ENCODE results near the gene ATF7IP2.

ATF7IP2 gene

GRCh38 chr16:10387188-10387617, 1.3 kb downstream of the ATF7IP2 start (continued):
- no peak for TF ChIP-seq PATZ1 (CRISPR knock-in tag; IDR thresholded peaks at IDR 0.05; ENCODE audit: borderline replicate concordance)
- TF ChIP-seq PPARA (CRISPR knock-in tag; IDR thresholded peaks at IDR 0.05; ENCODE audit: borderline replicate concordance) = no peak
- no peak for TF ChIP-seq OSR1 (CRISPR knock-in tag; IDR thresholded peaks at IDR 0.05)
- no peak for TF ChIP-seq CSDC2 (CRISPR knock-in tag; IDR thresholded peaks at IDR 0.05)
- no peak for TF ChIP-seq ZNF70 (CRISPR knock-in tag; IDR thresholded peaks at IDR 0.05)
- TF ChIP-seq ARNTL (CRISPR knock-in tag; IDR thresholded peaks at IDR 0.05; ENCODE audit: borderline replicate concordance, low read depth) = no peak

GRCh38 chr16:10388988-10389387, 3.1 kb downstream of the ATF7IP2 start:
- no peak for ATAC-seq
- TF ChIP-seq, protein P1, sequence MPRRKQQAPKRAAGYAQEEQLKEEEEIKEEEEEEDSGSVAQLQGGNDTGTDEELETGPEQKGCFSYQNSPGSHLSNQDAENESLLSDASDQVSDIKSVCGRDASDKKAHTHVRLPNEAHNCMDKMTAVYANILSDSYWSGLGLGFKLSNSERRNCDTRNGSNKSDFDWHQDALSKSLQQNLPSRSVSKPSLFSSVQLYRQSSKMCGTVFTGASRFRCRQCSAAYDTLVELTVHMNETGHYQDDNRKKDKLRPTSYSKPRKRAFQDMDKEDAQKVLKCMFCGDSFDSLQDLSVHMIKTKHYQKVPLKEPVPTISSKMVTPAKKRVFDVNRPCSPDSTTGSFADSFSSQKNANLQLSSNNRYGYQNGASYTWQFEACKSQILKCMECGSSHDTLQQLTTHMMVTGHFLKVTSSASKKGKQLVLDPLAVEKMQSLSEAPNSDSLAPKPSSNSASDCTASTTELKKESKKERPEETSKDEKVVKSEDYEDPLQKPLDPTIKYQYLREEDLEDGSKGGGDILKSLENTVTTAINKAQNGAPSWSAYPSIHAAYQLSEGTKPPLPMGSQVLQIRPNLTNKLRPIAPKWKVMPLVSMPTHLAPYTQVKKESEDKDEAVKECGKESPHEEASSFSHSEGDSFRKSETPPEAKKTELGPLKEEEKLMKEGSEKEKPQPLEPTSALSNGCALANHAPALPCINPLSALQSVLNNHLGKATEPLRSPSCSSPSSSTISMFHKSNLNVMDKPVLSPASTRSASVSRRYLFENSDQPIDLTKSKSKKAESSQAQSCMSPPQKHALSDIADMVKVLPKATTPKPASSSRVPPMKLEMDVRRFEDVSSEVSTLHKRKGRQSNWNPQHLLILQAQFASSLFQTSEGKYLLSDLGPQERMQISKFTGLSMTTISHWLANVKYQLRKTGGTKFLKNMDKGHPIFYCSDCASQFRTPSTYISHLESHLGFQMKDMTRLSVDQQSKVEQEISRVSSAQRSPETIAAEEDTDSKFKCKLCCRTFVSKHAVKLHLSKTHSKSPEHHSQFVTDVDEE (CRISPR knock-in tag; IDR thresholded peaks at IDR 0.05) = no peak
- no peak for TF ChIP-seq ARNTL (CRISPR knock-in tag; IDR thresholded peaks at IDR 0.05; ENCODE audit: borderline replicate concordance, low read depth)
- TF ChIP-seq PATZ1 (CRISPR knock-in tag; IDR thresholded peaks at IDR 0.05; ENCODE audit: borderline replicate concordance) = no peak
- no peak for TF ChIP-seq ZNF8 (CRISPR knock-in tag; IDR thresholded peaks at IDR 0.05)
- no peak for TF ChIP-seq ZNF70 (CRISPR knock-in tag; IDR thresholded peaks at IDR 0.05)
- no peak for TF ChIP-seq CSRNP3 (CRISPR knock-in tag; IDR thresholded peaks at IDR 0.05)
- TF ChIP-seq ZFP30 (CRISPR knock-in tag; IDR thresholded peaks at IDR 0.05) = no peak
- no peak for TF ChIP-seq BACH2 (CRISPR knock-in tag; IDR thresholded peaks at IDR 0.05; ENCODE audit: borderline replicate concordance)
- TF ChIP-seq ZFP3 (CRISPR knock-in tag; IDR thresholded peaks at IDR 0.05) = no peak
- TF ChIP-seq POU6F1 (CRISPR knock-in tag; IDR thresholded peaks at IDR 0.05; ENCODE audit: borderline replicate concordance, low read depth) = no peak
- no peak for TF ChIP-seq ZNF565 (CRISPR knock-in tag; conservative IDR thresholded peaks at IDR 0.05; ENCODE audit: low read depth)
- no peak for TF ChIP-seq ESRRG (CRISPR knock-in tag; IDR thresholded peaks at IDR 0.05)
- TF ChIP-seq ZC3H10 (CRISPR knock-in tag; IDR thresholded peaks at IDR 0.05) = no peak
- no peak for TF ChIP-seq CSDC2 (CRISPR knock-in tag; IDR thresholded peaks at IDR 0.05)
- TF ChIP-seq RARB (CRISPR knock-in tag; IDR thresholded peaks at IDR 0.05) = no peak

DNA sequence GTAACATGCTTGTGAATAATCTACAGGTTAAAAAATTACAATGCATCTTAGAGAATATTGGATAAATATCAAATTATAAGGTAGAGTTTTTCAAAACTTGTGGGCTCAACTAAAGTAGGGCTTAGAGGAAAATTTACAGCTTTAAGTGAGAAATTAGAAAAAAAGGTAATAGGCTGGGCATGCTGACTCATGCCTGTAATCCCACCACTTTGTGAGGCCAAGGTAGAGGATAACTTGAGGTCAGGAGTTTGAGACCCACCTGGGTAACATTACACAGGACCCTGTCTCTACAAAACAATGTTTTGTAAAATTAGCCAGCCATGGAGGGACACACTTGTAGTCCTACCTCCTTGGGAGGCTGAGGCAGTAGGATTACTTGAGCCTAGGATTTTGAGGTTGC, 4.5 kb downstream of the ATF7IP2 start:
- no peak for TF ChIP-seq PPARA (CRISPR knock-in tag; IDR thresholded peaks at IDR 0.05; ENCODE audit: borderline replicate concordance)
- TF ChIP-seq RARB (CRISPR knock-in tag; IDR thresholded peaks at IDR 0.05) = no peak
- ATAC-seq = no peak

DNA sequence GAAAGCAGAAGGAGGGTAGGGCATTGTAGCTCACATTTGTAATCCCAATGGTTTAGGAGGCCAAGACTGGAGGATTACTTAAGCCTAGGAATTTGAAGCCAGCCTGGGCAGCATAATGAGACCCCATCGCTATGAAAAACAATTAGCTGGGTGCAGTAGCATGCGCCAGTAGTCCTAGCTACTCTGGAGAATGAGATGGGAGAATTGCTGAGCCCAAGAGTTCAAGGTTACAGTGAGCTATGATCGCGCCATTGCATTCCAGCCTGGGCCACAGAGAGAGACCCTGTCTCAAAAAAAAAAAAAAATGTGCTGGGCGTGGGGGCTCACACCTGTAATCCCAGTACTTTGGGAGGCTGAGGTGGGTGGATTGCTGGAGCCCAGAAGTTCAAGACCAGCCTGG, 5.0 kb downstream of the ATF7IP2 start:
- ATAC-seq = no peak
- TF ChIP-seq ESRRG (CRISPR knock-in tag; IDR thresholded peaks at IDR 0.05) = no peak
- TF ChIP-seq PPARA (CRISPR knock-in tag; IDR thresholded peaks at IDR 0.05; ENCODE audit: borderline replicate concordance) = no peak
- TF ChIP-seq TCF4 (CRISPR knock-in tag; IDR thresholded peaks at IDR 0.05; ENCODE audit: borderline replicate concordance) = no peak
- no peak for TF ChIP-seq ZNF565 (CRISPR knock-in tag; conservative IDR thresholded peaks at IDR 0.05; ENCODE audit: low read depth)
- TF ChIP-seq SNAI2 (CRISPR knock-in tag; IDR thresholded peaks at IDR 0.05) = no peak
- TF ChIP-seq POU6F1 (CRISPR knock-in tag; IDR thresholded peaks at IDR 0.05; ENCODE audit: borderline replicate concordance, low read depth) = no peak
- no peak for TF ChIP-seq OSR1 (CRISPR knock-in tag; IDR thresholded peaks at IDR 0.05)
- no peak for TF ChIP-seq ARNTL (CRISPR knock-in tag; IDR thresholded peaks at IDR 0.05; ENCODE audit: borderline replicate concordance, low read depth)
- TF ChIP-seq TOX (CRISPR knock-in tag; IDR thresholded peaks at IDR 0.05; ENCODE audit: borderline replicate concordance) = no peak
- TF ChIP-seq ZNF70 (CRISPR knock-in tag; IDR thresholded peaks at IDR 0.05) = no peak
- TF ChIP-seq ZNF8 (CRISPR knock-in tag; IDR thresholded peaks at IDR 0.05) = no peak
- TF ChIP-seq PATZ1 (CRISPR knock-in tag; IDR thresholded peaks at IDR 0.05; ENCODE audit: borderline replicate concordance) = no peak
